ENCODE results near the gene PRDX2. TPM values are rescaled to one million over a fixed set of nuclear protein-coding genes. Genes with fewer than 3 reads are reported as not detected.

PRDX2 gene
- polyA plus RNA-seq, 1 of the 3 experiments (the other 2 are of a cell fraction), result 341 TPM

GRCh38 chr19:12769689-12770088, 31.9 kb downstream of the PRDX2 start:
- ChIA-PET POLR2A (interaction anchor here (0.8 kb wide), 1 partner anchor 22 kb away, joined by 3 read pairs; no protein-coding TSS in a partner anchor), CTCF (interaction anchor here (1.3 to 17.5 kb wide), 4 partner anchors 10 to 74 kb away, joined by 4 to 321 read pairs (median 40); partner anchors contain the start of genes FBXW9, JUNB, PRDX2 and THSD8)
- TF ChIP-seq CTCF (IDR thresholded peaks at IDR 0.05) (no peak), CHD2 (IDR thresholded peaks at IDR 0.05; ENCODE audit: low read length, partially characterized antibody) (no peak), PBX3 (IDR thresholded peaks at IDR 0.05) (no peak), JUND (IDR thresholded peaks at IDR 0.05) (no peak), USF2 (IDR thresholded peaks at IDR 0.05; ENCODE audit: borderline replicate concordance, low read depth, low read length) (no peak), RAD21 (IDR thresholded peaks at IDR 0.05; ENCODE audit: low read length) (no peak), GATA2 (CRISPR knock-in tag; IDR thresholded peaks at IDR 0.05) (no peak), MAX (IDR thresholded peaks at IDR 0.05; ENCODE audit: low read depth) (no peak), ZBTB33 (IDR thresholded peaks at IDR 0.05; ENCODE audit: borderline replicate concordance, low read depth) (no peak), TAF1 (IDR thresholded peaks at IDR 0.05; ENCODE audit: borderline replicate concordance, low read depth, low read length) (no peak)
- no peak overlapping the region for H3K4me3 ChIP-seq (ENCODE audit: low read depth in 2 of 2, low read length in 1 of 2)
- H3K9ac ChIP-seq, result no peak overlapping the region
- H3K79me2 ChIP-seq (ENCODE audit: insufficient read depth), result no peaks in the 10 kb centered on the region
- no peaks in the 10 kb centered on the region for H3K9me3 ChIP-seq
- DNase-seq, result no peak
- WGBS (ENCODE audit: low lambda C conversion rate), result 94% methylated on average over 27 of the region's 37 CpGs
- H3K9me2 ChIP-seq, result no peaks in the 10 kb centered on the region
- no peaks in the 10 kb centered on the region for H3K36me3 ChIP-seq (replicated peaks in 1 of 2; ENCODE audit: control insufficient read depth in 1 of 2, insufficient read depth in 2 of 2, low read length in 1 of 2)
- H4K20me1 ChIP-seq (ENCODE audit: insufficient read depth), result no peaks in the 10 kb centered on the region
- peaks cover 6 to 23% of the 10 kb centered on the region in 2 experiments; a peak in 1 of 4 replicates for H3K4me1 ChIP-seq (ENCODE audit: control insufficient read depth in 1 of 2, insufficient read depth in 2 of 2, low read depth in 1 of 2, low read length in 1 of 2)
- peaks cover 12% of the 10 kb centered on the region for H3F3A ChIP-seq (replicated peaks; ENCODE audit: insufficient read depth)
- H3K27me3 ChIP-seq (ENCODE audit: insufficient read depth), result no peaks in the 10 kb centered on the region
- no peak overlapping the region for H3K27ac ChIP-seq (ENCODE audit: low read depth in 2 of 2, low read length in 1 of 2)
- no peak overlapping the region for H2AFZ ChIP-seq (ENCODE audit: low read depth)
- no peak overlapping the region for H3K4me2 ChIP-seq
